ENCODE results near the gene ARHGEF10L.

The ARHGEF10L gene

GRCh38 chr1:17632106-17632505 is 92.6 kb downstream of the ARHGEF10L start:
- Histone ChIP-seq H3K9me3 (ENCODE audit: insufficient read depth, low read length) (no peaks in the 10 kb centered on the region), H2AFZ (ENCODE audit: low read depth, low read length, severe bottlenecking) (no peak overlapping the region), H3K4me2 (ENCODE audit: low read depth, low read length, poor library complexity, severe bottlenecking) (no peak overlapping the region), H4K20me1 (ENCODE audit: low read depth, low read length) (no peaks in the 10 kb centered on the region), H3K9ac (ENCODE audit: low read length) (no peak overlapping the region), H3K4me3 (ENCODE audit: insufficient read depth, low read length, poor library complexity, severe bottlenecking) (no peak overlapping the region), H3K27me3 (ENCODE audit: low read length) (no peaks in the 10 kb centered on the region), H3F3A (ENCODE audit: insufficient read depth) (no peaks in the 10 kb centered on the region), H3K9me2 (replicated peaks; ENCODE audit: insufficient read depth, low read length) (no peaks in the 10 kb centered on the region), H3K27ac (ENCODE audit: low read depth, low read length) (no peak overlapping the region), H3K36me3 (ENCODE audit: low read length) (no peaks in the 10 kb centered on the region), H3K79me2 (ENCODE audit: insufficient read depth, low read length) (no peaks in the 10 kb centered on the region)
- no peak for TF ChIP-seq CTCF (IDR thresholded peaks at IDR 0.05; ENCODE audit: insufficient read depth, low read length, poor library complexity, severe bottlenecking)
- TF ChIP-seq EZH2phosphoT487 (conservative IDR thresholded peaks at IDR 0.05; ENCODE audit: low read length): no peak

GRCh38 chr1:17632541-17633184 is 93.2 kb downstream of the ARHGEF10L start:
- TF ChIP-seq CTCF (IDR thresholded peaks at IDR 0.05; ENCODE audit: insufficient read depth, low read length, poor library complexity, severe bottlenecking): no peak
- no peak for TF ChIP-seq EZH2phosphoT487 (conservative IDR thresholded peaks at IDR 0.05; ENCODE audit: low read length)
- Histone ChIP-seq H4K20me1 (ENCODE audit: low read depth, low read length) (no peaks in the 10 kb centered on the region), H3K4me2 (ENCODE audit: low read depth, low read length, poor library complexity, severe bottlenecking) (no peak overlapping the region), H3K36me3 (ENCODE audit: low read length) (no peaks in the 10 kb centered on the region), H3F3A (ENCODE audit: insufficient read depth) (no peaks in the 10 kb centered on the region), H3K4me3 (ENCODE audit: insufficient read depth, low read length, poor library complexity, severe bottlenecking) (no peak overlapping the region), H2AFZ (ENCODE audit: low read depth, low read length, severe bottlenecking) (no peak overlapping the region), H3K27ac (ENCODE audit: low read depth, low read length) (no peak overlapping the region), H3K9me2 (replicated peaks; ENCODE audit: insufficient read depth, low read length) (no peaks in the 10 kb centered on the region), H3K27me3 (ENCODE audit: low read length) (no peaks in the 10 kb centered on the region), H3K79me2 (ENCODE audit: insufficient read depth, low read length) (no peaks in the 10 kb centered on the region), H3K9me3 (ENCODE audit: insufficient read depth, low read length) (no peaks in the 10 kb centered on the region), H3K9ac (ENCODE audit: low read length) (no peak overlapping the region)

GRCh38 chr1:17633654-17634053 is 94.2 kb downstream of the ARHGEF10L start:
- no peaks in the 10 kb centered on the region for H3K27me3 ChIP-seq (ENCODE audit: low read length)
- no peaks in the 10 kb centered on the region for H3K36me3 ChIP-seq (ENCODE audit: low read length)
- H3K9me3 ChIP-seq (ENCODE audit: insufficient read depth, low read length): no peaks in the 10 kb centered on the region
- no peak overlapping the region for H3K4me3 ChIP-seq (ENCODE audit: insufficient read depth, low read length, poor library complexity, severe bottlenecking)
- no peak overlapping the region for H3K4me2 ChIP-seq (ENCODE audit: low read depth, low read length, poor library complexity, severe bottlenecking)
- no peaks in the 10 kb centered on the region for H3K79me2 ChIP-seq (ENCODE audit: insufficient read depth, low read length)
- H4K20me1 ChIP-seq (ENCODE audit: low read depth, low read length): no peaks in the 10 kb centered on the region
- no peak overlapping the region for H2AFZ ChIP-seq (ENCODE audit: low read depth, low read length, severe bottlenecking)
- TF ChIP-seq CTCF (IDR thresholded peaks at IDR 0.05; ENCODE audit: insufficient read depth, low read length, poor library complexity, severe bottlenecking) (no peak), EZH2phosphoT487 (conservative IDR thresholded peaks at IDR 0.05; ENCODE audit: low read length) (no peak)
- no peaks in the 10 kb centered on the region for H3K9me2 ChIP-seq (replicated peaks; ENCODE audit: insufficient read depth, low read length)
- H3F3A ChIP-seq (ENCODE audit: insufficient read depth): no peaks in the 10 kb centered on the region
- no peak overlapping the region for H3K27ac ChIP-seq (ENCODE audit: low read depth, low read length)
- H3K9ac ChIP-seq (ENCODE audit: low read length): no peak overlapping the region
